DMS153 treated with DMSO at 0.1 percent for 48 hours (cell line): Measurements from ENCODE around the gene TECRL.

Source experiments
- DNase-seq: peaks from one replicate; lab custom pipeline; 2025; ENCODE audit not compliant: unreplicated experiment; lab: John Stamatoyannopoulos, UW

The TECRL gene, protein sequence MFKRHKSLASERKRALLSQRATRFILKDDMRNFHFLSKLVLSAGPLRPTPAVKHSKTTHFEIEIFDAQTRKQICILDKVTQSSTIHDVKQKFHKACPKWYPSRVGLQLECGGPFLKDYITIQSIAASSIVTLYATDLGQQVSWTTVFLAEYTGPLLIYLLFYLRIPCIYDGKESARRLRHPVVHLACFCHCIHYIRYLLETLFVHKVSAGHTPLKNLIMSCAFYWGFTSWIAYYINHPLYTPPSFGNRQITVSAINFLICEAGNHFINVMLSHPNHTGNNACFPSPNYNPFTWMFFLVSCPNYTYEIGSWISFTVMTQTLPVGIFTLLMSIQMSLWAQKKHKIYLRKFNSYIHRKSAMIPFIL

GRCh38 chr4:64409300-64409699 lies at the start of gene TECRL:
TSS of gene TECRL (minus strand) at chr4:64409450. CDS start at chr4:64409351, 99 bp downstream.
- no peak for DNase-seq

DNA sequence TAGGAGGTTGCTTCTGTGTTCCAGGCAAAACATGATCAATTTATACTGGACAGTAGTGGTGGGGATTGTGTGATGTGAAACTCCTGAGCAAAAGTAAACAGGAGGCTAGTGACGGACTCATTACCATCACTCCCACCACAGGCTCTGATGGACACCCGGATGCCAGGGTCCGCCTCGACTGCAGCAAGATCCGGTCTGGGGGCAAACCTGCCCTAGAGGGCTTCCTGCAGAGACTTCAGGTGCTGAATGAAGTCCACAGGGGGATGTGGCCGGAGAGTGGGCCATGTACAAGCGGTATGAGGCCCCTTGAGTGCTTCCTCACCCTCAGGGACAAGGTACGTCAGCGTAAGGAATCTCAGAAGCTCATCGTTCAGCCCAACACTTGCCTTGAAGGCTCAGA lies 23.4 kb upstream of the TECRL start:
- no peak for DNase-seq

- no peak for DNase-seq
These were observed 21.7 kb upstream of the TECRL start for GRCh38 chr4:64430933-64431332.

- DNase-seq = no peak
These were observed 8.7 kb upstream of the TECRL start for GRCh38 chr4:64417974-64418373.

GRCh38 chr4:64407000-64407399 lies 2.2 kb downstream of the TECRL start:
- DNase-seq = no peak

DNA sequence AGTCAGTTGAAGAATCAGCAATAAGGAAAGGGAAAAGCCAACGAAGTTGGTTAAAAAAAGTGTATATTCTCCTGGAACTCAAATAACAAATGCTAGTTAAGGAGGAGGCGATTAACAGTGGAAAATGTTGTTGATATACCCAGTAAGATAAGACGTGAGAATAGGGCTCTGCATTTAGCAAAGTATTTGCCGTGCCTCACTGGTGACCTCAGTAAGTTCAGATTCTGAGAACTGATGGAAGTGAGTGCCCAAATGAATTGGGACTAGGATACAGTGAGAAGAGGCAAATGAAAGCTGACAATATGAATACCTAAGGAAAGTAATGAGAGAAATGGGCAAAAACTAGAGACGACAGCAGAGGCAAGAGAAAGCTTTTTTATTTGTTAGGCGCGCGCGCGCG lies 3.5 kb downstream of the TECRL start:
- no peak for DNase-seq

- DNase-seq = no peak
These were observed 6.6 kb downstream of the TECRL start for GRCh38 chr4:64402684-64403083.

DNA sequence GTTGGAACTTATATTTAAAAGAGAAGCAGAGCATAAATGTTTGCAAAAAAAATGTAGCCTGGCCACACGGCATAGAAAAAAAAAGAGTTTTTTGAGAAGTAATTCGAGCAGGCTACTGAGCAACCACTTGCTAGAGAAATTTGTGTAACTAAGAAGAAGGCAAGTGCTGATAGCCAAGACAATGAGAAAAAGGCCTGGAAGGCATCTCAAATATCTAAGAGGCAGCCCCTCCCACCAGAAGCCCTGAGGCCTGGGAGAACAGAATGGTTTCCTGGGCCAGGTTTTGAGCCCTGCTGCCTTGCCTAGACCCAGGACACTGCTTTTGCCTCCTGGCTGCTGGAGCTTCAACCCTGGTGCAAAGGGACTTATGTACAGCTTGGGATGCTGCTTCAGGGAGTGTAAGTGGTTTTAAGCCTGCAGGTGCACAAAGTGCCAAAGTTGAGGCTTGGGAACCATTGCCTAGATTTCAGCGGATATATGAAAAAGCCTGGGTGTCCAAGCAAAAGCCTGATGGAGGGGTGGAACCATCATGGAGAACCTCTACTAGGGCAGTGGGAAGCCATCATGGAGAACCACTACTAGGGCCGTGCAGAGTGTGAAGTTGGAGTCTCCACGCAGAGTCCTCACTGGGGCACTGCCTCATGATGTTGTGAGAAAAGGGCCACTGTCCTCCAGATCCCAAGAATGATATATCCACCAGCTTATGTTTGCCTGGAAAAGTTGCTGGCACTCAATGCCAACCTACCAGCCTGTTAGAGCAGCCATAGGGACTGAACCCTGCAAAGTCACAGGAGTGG lies 9.7 kb downstream of the TECRL start:
- DNase-seq = no peak

GRCh38 chr4:64394469-64394868 lies 14.8 kb downstream of the TECRL start:
- DNase-seq = no peak

DNA sequence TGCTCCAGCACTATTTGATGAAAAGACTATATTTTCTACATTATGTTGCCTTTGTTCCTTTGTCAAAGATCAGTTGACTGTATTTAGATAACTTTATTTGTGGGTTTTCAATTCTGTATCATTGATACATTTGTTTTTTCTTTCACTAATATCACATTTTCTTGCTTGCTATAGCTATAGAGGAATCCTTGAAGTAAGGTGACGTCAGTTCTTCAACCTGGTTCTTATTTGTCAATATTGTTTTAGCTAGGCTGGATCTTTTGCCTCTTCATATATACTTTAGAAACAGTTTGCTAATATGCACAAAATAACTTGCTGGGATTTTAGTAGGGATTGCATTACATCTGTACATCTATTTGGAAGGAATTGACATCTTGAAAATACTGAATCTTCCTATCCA lies 21.0 kb downstream of the TECRL start:
- no peak for DNase-seq

- DNase-seq = no peak
These were observed 24.0 kb downstream of the TECRL start for GRCh38 chr4:64385220-64385619.

GRCh38 chr4:64384237-64385203 lies 24.7 kb downstream of the TECRL start:
- DNase-seq = no peak

DNA sequence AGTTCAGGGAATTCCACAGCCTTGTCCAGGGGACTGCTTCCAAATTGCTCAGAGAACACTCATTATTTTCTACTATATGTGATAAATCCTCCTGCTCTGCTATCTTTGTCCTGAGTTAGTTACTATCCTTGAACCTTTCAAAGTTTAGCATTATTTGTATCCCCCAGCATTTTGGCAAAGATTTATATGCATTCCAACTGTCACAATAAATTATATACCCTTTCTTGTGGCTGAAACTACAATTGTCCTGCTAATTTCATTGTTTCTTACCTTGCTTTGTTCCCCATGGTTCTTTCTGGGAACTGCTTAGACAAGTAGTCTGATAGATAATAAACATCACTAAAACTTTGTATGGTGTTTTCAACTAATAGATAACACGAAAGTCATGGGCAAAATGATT lies 40.5 kb downstream of the TECRL start:
- DNase-seq = no peak

- no peak for DNase-seq
These were observed 47.9 kb downstream of the TECRL start for GRCh38 chr4:64361399-64361740.

DNA sequence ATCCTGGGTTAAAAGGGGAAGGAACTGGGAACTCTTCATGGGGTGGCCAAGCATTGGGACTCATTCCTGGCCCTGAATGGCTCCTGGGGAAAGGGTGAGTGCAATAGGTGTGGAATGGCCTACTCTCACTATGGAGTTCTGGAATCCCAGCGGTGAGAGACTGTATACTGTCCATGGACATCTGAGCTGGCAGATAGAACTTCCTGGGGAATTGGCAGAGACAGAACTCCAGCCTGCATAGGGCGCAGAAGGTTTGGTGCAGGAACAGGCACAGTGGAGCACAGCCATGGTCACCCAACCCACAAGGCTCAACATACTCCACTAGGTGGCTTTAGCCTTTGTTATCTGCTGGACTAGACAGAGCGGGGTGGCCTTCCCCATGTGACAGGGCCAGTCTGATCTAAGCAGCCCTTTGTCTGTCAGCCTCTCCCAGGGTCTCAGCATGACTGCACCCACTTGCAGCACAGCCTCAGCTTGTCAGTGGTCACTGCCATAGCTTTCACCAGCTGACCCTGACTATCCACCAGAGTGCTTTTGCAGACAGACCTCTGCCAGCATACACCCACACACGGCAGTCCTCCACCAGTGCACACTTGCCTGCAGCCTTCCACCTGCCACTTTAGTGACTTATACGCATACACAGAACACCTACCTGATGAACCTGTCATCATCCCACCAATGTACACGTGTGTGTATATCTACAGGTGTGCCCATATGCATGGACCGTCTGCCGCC lies 48.4 kb downstream of the TECRL start:
- no peak for DNase-seq

GRCh38 chr4:64359489-64359888 lies 49.8 kb downstream of the TECRL start:
- no peak for DNase-seq

GRCh38 chr4:64353904-64354303 lies 55.3 kb downstream of the TECRL start:
- no peak for DNase-seq

DNA sequence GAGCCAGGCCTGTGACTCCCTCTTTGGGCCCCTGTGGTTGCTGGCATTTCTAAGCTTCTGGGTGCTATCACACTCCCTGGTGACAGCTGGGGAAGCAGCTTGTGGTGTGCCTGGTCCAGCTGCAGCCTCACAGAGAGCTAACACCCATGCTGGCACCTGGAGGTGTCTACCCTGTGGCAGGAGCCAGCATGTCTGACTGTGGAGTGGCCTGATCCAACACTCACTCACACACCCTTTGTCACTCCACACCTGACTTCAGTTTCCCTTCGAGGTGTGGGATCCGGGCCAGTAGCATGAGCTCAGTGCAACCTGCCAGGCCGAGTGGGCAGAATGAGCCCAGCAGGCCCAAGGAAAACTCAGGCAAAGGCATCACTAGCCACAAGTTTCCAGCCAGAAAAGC lies 67.5 kb downstream of the TECRL start:
- DNase-seq = no peak

GRCh38 chr4:64340218-64341110 lies 68.8 kb downstream of the TECRL start:
- DNase-seq = no peak

DNA sequence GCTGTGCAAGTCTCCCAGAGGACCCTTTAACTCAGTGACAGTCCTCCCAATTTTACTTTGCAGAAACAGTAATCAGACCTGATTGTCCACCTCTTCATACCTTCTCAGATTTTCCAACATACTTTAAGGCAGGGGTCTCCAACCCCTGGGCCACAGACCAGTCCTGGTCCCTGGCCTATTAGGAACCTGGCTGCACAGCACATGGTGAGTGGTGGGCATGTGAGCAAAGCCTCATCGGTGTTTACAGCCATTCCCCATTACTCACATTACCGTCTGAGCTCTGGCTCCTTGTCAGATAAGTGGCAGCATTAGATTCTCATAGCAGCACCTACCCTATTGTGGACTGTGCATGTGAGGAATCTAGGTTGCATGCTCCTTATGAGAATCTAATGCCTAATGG lies 74.3 kb downstream of the TECRL start:
- DNase-seq = no peak
